ENCODE results near the gene ZNF804B. TPM values are rescaled to one million over a fixed set of nuclear protein-coding genes. Genes with fewer than 3 reads are reported as not detected.

Gene ZNF804B
- total RNA-seq, 1 experiment from 2014 or later: not detected

DNA sequence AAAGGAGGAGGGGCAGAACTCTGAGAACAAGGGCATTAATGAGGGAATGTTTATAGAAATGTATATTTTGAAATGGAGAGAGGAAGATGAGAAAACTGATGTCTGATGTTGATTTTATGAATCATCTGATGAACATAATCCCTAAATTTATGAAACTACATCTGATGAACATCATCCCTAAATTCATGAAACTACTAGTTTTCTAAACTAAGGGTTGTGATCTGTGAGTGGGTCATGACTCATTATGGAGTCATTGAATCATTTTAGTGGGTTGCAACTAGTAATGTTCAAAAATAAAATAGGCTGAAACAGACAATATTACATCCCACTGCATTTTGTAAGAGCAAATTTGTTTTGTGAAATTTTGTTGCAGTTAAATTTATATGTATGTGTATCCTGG, 478.7 kb downstream of the ZNF804B start:
- no peak for DNase-seq (ENCODE audit: low spot score)
- BruUV-seq (replicated peaks): no TSS peak
- intact Hi-C loops (cut with micrococcal nuclease; ENCODE audit: unreplicated experiment): no loop called here

DNA sequence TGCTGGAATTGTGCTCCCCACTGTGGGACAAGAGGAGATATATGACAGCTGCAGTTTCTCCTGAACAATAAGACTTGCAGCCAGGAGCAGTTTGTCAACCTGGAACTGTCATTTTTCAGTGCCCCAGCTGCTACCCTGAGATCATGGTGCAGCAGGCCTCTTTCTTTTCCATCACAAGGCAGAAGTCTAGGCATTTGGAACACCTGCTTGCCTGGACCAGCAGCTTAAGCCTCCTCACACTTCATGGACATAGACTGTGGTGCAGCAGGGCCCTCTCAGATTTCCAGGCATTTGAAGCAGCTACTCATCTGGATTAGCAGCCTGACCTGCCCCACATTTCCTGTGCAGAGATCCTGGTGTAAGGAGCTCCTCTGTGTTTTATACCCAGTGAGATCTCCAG, 486.7 kb downstream of the ZNF804B start:
- no peak overlapping the region for H3K27ac ChIP-seq (ENCODE audit: low read depth, low read length, poor library complexity, severe bottlenecking)
- H3K4me1 ChIP-seq (ENCODE audit: insufficient read depth, low read length, poor library complexity, severe bottlenecking): no peaks in the 10 kb centered on the region
- no peak for DNase-seq (ENCODE audit: low spot score)
- BruUV-seq (replicated peaks): no TSS peak
- no peaks in the 10 kb centered on the region for H3K27me3 ChIP-seq (replicated peaks; ENCODE audit: insufficient read depth, low read depth, low read length, poor library complexity)
- ChIA-PET POLR2A (ENCODE audit: low non-redundant PET) (no interaction called here), CTCF (no interaction called here)
- peaks cover under 1% of the 10 kb centered on the region for H3K9me3 ChIP-seq (ENCODE audit: low read depth, low read length, poor library complexity, severe bottlenecking)
- H3K36me3 ChIP-seq (ENCODE audit: insufficient read depth, low read length, poor library complexity, severe bottlenecking): no peaks in the 10 kb centered on the region
- no peak overlapping the region for H3K4me3 ChIP-seq (ENCODE audit: low read depth, low read length, poor library complexity, severe bottlenecking)
- intact Hi-C loops (cut with micrococcal nuclease; ENCODE audit: unreplicated experiment): no loop called here
- TF ChIP-seq, protein P1, sequence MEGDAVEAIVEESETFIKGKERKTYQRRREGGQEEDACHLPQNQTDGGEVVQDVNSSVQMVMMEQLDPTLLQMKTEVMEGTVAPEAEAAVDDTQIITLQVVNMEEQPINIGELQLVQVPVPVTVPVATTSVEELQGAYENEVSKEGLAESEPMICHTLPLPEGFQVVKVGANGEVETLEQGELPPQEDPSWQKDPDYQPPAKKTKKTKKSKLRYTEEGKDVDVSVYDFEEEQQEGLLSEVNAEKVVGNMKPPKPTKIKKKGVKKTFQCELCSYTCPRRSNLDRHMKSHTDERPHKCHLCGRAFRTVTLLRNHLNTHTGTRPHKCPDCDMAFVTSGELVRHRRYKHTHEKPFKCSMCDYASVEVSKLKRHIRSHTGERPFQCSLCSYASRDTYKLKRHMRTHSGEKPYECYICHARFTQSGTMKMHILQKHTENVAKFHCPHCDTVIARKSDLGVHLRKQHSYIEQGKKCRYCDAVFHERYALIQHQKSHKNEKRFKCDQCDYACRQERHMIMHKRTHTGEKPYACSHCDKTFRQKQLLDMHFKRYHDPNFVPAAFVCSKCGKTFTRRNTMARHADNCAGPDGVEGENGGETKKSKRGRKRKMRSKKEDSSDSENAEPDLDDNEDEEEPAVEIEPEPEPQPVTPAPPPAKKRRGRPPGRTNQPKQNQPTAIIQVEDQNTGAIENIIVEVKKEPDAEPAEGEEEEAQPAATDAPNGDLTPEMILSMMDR (conservative IDR thresholded peaks at IDR 0.05; ENCODE audit: low read depth, low read length): no peak
- TF ChIP-seq EZH2 (IDR thresholded peaks at IDR 0.05; ENCODE audit: borderline replicate concordance, low read depth, low read length, poor library complexity, severe bottlenecking): no peak

More for the DNA sequence above, 478.7 kb downstream of the ZNF804B start:
- H3K27ac ChIP-seq (ENCODE audit: low read depth, low read length, poor library complexity, severe bottlenecking): no peak overlapping the region
- no peak overlapping the region for H3K4me3 ChIP-seq (ENCODE audit: low read depth, low read length, poor library complexity, severe bottlenecking)
- H3K36me3 ChIP-seq (ENCODE audit: insufficient read depth, low read length, poor library complexity, severe bottlenecking): no peaks in the 10 kb centered on the region
- no peaks in the 10 kb centered on the region for H3K4me1 ChIP-seq (ENCODE audit: insufficient read depth, low read length, poor library complexity, severe bottlenecking)
- H3K27me3 ChIP-seq (replicated peaks; ENCODE audit: insufficient read depth, low read depth, low read length, poor library complexity): no peaks in the 10 kb centered on the region
- CTCF ChIA-PET: no interaction called here
- TF ChIP-seq EZH2 (IDR thresholded peaks at IDR 0.05; ENCODE audit: borderline replicate concordance, low read depth, low read length, poor library complexity, severe bottlenecking): no peak
- TF ChIP-seq, protein P1 (conservative IDR thresholded peaks at IDR 0.05; ENCODE audit: low read depth, low read length): no peak
- H3K9me3 ChIP-seq (ENCODE audit: low read depth, low read length, poor library complexity, severe bottlenecking): no peaks in the 10 kb centered on the region
- POLR2A ChIA-PET (ENCODE audit: low non-redundant PET): no interaction called here

DNA sequence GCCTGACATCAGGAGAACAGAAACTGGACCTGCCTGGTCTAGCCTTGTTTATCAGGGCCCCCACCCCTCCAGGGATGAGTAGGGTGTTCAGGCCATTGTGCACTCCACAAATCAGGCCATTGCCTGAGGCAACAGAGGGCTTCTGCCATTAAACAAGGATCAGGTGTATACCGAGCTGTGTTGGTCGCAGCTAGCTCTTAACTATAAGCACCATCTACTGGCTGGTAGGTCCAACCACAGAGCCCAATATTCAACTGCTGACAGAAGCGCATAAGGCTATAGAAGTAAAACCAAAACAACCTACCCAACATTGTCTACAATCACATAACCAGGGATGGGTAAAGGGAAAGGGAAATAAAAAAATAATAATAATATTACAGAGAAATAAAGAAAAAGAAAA, 487.7 kb downstream of the ZNF804B start:
- BruUV-seq (replicated peaks): no TSS peak
- ChIA-PET POLR2A (ENCODE audit: low non-redundant PET) (interaction anchor here (0.8 kb wide), 1 partner anchor 270 kb away, joined by 5 read pairs; no protein-coding TSS in a partner anchor), CTCF (no interaction called here)

More for the DNA sequence above, 487.7 kb downstream of the ZNF804B start:
- no peaks in the 10 kb centered on the region for H3K36me3 ChIP-seq (ENCODE audit: insufficient read depth, low read length, poor library complexity, severe bottlenecking)
- DNase-seq (ENCODE audit: low spot score): no peak
- no peak overlapping the region for H3K4me3 ChIP-seq (ENCODE audit: low read depth, low read length, poor library complexity, severe bottlenecking)
- H3K27me3 ChIP-seq (replicated peaks; ENCODE audit: insufficient read depth, low read depth, low read length, poor library complexity): no peaks in the 10 kb centered on the region
- TF ChIP-seq, protein P1 (conservative IDR thresholded peaks at IDR 0.05; ENCODE audit: low read depth, low read length): no peak
- no peak for TF ChIP-seq EZH2 (IDR thresholded peaks at IDR 0.05; ENCODE audit: borderline replicate concordance, low read depth, low read length, poor library complexity, severe bottlenecking)
- intact Hi-C loops (cut with micrococcal nuclease; ENCODE audit: unreplicated experiment): no loop called here
- no peaks in the 10 kb centered on the region for H3K4me1 ChIP-seq (ENCODE audit: insufficient read depth, low read length, poor library complexity, severe bottlenecking)
- H3K9me3 ChIP-seq (ENCODE audit: low read depth, low read length, poor library complexity, severe bottlenecking): peaks cover 7% of the 10 kb centered on the region
- no peak overlapping the region for H3K27ac ChIP-seq (ENCODE audit: low read depth, low read length, poor library complexity, severe bottlenecking)
